IMR-90 (cell line): ENCODE data around the gene OR52E8. TPM values are rescaled to one million over a fixed set of nuclear protein-coding genes. Genes with fewer than 3 reads are reported as not detected.

Experiments
- ATAC-seq: fragments of 200-7000 bp; cut with Tn5 transposase; 2 replicates; pipeline ENCODE4 v1.9.1; 2020; ENCODE audit warnings: low read depth, mild to moderate bottlenecking, moderate library complexity
- BruUV-seq: library from RNA; stranded (reverse); fragments of 400-500 nt; replicated peaks from 2 replicates; lab custom pipeline; 2021; lab: Mats Ljungman, UMichigan
- CTCF ChIA-PET: fragments of 300-600 bp; formaldehyde crosslinking; extraction: SDS; loops from one replicate; lab custom pipeline; 2021; ENCODE audit warnings: antibody characterized with exemption; lab: Yijun Ruan, JAX
- POLR2A ChIA-PET: fragments of 300-600 bp; sonication (Branson Sonifier 250); formaldehyde crosslinking; loops from one replicate; lab custom pipeline; 2022; ENCODE audit warnings: antibody characterized with exemption; ENCODE audit not compliant: unreplicated experiment; lab: Charles Lee
- DNase-seq: peaks from one replicate; pipeline ENCODE4 v3.0.0; 2013
- H2AFZ ChIP-seq: replicated peaks from 2 replicates; pipeline ENCODE3; 2013; ENCODE audit warnings: low read length, mild to moderate bottlenecking; ENCODE audit not compliant: poor library complexity
- H2AK5ac ChIP-seq: 2 replicates; pipeline ENCODE4 v1.6.1; 2013; ENCODE audit warnings: low read depth, low read length, inconsistent platforms
- H2AK9ac ChIP-seq: replicated peaks from 2 replicates; pipeline ENCODE3; 2013; ENCODE audit warnings: mild to moderate bottlenecking, low read depth, low read length, moderate library complexity; ENCODE audit not compliant: poor library complexity
- H2BK120ac ChIP-seq: 2 replicates; pipeline ENCODE4 v1.6.1; 2013; ENCODE audit warnings: low read depth, low read length, inconsistent platforms
- H2BK15ac ChIP-seq: 3 replicates; pipeline ENCODE4 v1.6.1; 2013; ENCODE audit warnings: low read depth, low read length, inconsistent platforms
- H2BK20ac ChIP-seq: 2 replicates; pipeline ENCODE4 v1.6.1; 2013; ENCODE audit warnings: low read depth, mild to moderate bottlenecking, inconsistent platforms, low read length, moderate library complexity
- H2BK5ac ChIP-seq: 2 replicates; pipeline ENCODE4 v1.6.1; 2013; ENCODE audit warnings: mild to moderate bottlenecking, low read depth, low read length, inconsistent platforms; ENCODE audit not compliant: poor library complexity, severe bottlenecking
- H3K14ac ChIP-seq: replicated peaks from 2 replicates; pipeline ENCODE4 v1.6.1; 2013; ENCODE audit warnings: low read depth, low read length, inconsistent platforms
- H3K18ac ChIP-seq: 2 replicates; pipeline ENCODE4 v1.6.1; 2013; ENCODE audit warnings: low read depth, low read length, control low read depth
- H3K23ac ChIP-seq: 2 replicates; pipeline ENCODE4 v1.6.1; 2013; ENCODE audit warnings: low read depth, low read length, inconsistent platforms
- H3K27ac ChIP-seq: 2 replicates; pipeline ENCODE4 v1.5.1; 2013; ENCODE audit warnings: mild to moderate bottlenecking, control low read depth, low read length; ENCODE audit not compliant: insufficient read depth
- H3K27me3 ChIP-seq: 2 replicates; pipeline ENCODE4 v1.6.1; 2013; ENCODE audit warnings: low read length; ENCODE audit not compliant: control insufficient read depth, insufficient read depth
- H3K36me3 ChIP-seq: 2 replicates; pipeline ENCODE4 v1.6.1; 2013; ENCODE audit warnings: low read length, mixed read lengths; ENCODE audit not compliant: control insufficient read depth, insufficient read depth
- H3K4ac ChIP-seq: 2 replicates; pipeline ENCODE4 v1.6.1; 2013; ENCODE audit warnings: low read depth, low read length, inconsistent platforms
- H3K4me1 ChIP-seq: 2 replicates; pipeline ENCODE4 v1.6.1; 2013; ENCODE audit warnings: low read length, mixed read lengths; ENCODE audit not compliant: control insufficient read depth, insufficient read depth
- H3K4me2 ChIP-seq: 2 replicates; pipeline ENCODE4 v1.6.1; 2013; ENCODE audit warnings: low read depth, mild to moderate bottlenecking, control low read depth, low read length, moderate library complexity
- H3K4me3 ChIP-seq: 2 replicates; pipeline ENCODE4 v1.5.1; 2013; ENCODE audit warnings: low read depth, mild to moderate bottlenecking, control low read depth, low read length, moderate library complexity; ENCODE audit not compliant: insufficient read depth
- H3K56ac ChIP-seq: 2 replicates; pipeline ENCODE4 v1.6.1; 2013; ENCODE audit warnings: low read length, inconsistent platforms; ENCODE audit not compliant: insufficient read depth; ENCODE audit errors: extremely low read depth
- H3K79me1 ChIP-seq, 2 experiments: 2 replicates each; pipeline ENCODE4 v1.6.1; 2013; ENCODE audit warnings: low read length in 2 of 2, inconsistent platforms in 1 of 2, low read depth in 1 of 2
- H3K9ac ChIP-seq: 2 replicates; pipeline ENCODE4 v1.6.1; 2013; ENCODE audit warnings: low read depth, low read length, control low read depth
- H3K9me1 ChIP-seq: 2 replicates; pipeline ENCODE4 v1.6.1; 2013; ENCODE audit warnings: low read length, inconsistent platforms; ENCODE audit not compliant: insufficient read depth
- H3K9me3 ChIP-seq: 2 replicates; pipeline ENCODE4 v1.6.1; 2013; ENCODE audit warnings: low read length; ENCODE audit not compliant: control insufficient read depth, insufficient read depth
- H4K20me1 ChIP-seq: 2 replicates; pipeline ENCODE4 v1.6.1; 2013; ENCODE audit warnings: low read length, inconsistent platforms; ENCODE audit not compliant: insufficient read depth
- H4K5ac ChIP-seq: 2 replicates; pipeline ENCODE4 v1.6.1; 2013; ENCODE audit warnings: mild to moderate bottlenecking, low read depth, low read length, control low read depth
- H4K8ac ChIP-seq, 2 experiments: 2 replicates each; pipeline ENCODE4 v1.6.1; 2013; ENCODE audit warnings: low read depth in 2 of 2, low read length in 2 of 2, control low read depth in 1 of 2, inconsistent platforms in 1 of 2
- H4K91ac ChIP-seq: 2 replicates; pipeline ENCODE4 v1.6.1; 2013; ENCODE audit warnings: low read depth, low read length, inconsistent platforms; ENCODE audit not compliant: insufficient read depth
- BHLHE40 ChIP-seq: fragments of 150-350 bp; IDR thresholded peaks from 2 replicates; pipeline ENCODE4 v1.6.1; 2016; ENCODE audit warnings: mild to moderate bottlenecking, low read depth, low read length
- CEBPB ChIP-seq: IDR thresholded peaks from 2 replicates; pipeline ENCODE4 v1.6.1; 2012; ENCODE audit warnings: low read depth, low read length, improper control_type of control experiment
- CHD1 ChIP-seq: IDR thresholded peaks from 2 replicates; pipeline ENCODE4 v1.6.1; 2012; ENCODE audit warnings: low read depth, low read length, improper control_type of control experiment
- ELK1 ChIP-seq: fragments of 150-350 bp; IDR thresholded peaks from 2 replicates; pipeline ENCODE4 v1.6.1; 2016; ENCODE audit warnings: low read depth, mild to moderate bottlenecking, low read length, moderate library complexity, borderline replicate concordance
- MAFK ChIP-seq: IDR thresholded peaks from 2 replicates; pipeline ENCODE4 v1.6.1; 2012; ENCODE audit warnings: low read depth, low read length, improper control_type of control experiment
- MAZ ChIP-seq: IDR thresholded peaks from 2 replicates; pipeline ENCODE4 v1.6.1; 2012; ENCODE audit warnings: low read depth, mild to moderate bottlenecking, low read length, improper control_type of control experiment, moderate library complexity, borderline replicate concordance
- MXI1 ChIP-seq: IDR thresholded peaks from 2 replicates; pipeline ENCODE4 v1.6.1; 2012; ENCODE audit warnings: low read depth, mild to moderate bottlenecking, low read length, moderate library complexity, borderline replicate concordance
- POLR2A ChIP-seq: IDR thresholded peaks from 2 replicates; pipeline ENCODE4 v1.6.1; 2012; ENCODE audit warnings: mild to moderate bottlenecking, low read depth, low read length
- RCOR1 ChIP-seq: IDR thresholded peaks from 2 replicates; pipeline ENCODE4 v1.6.1; 2012; ENCODE audit warnings: mild to moderate bottlenecking, low read length, improper control_type of control experiment; ENCODE audit not compliant: insufficient replicate concordance
- RFX5 ChIP-seq: IDR thresholded peaks from 2 replicates; pipeline ENCODE4 v1.8.0; 2012; ENCODE audit warnings: low read depth, mild to moderate bottlenecking, low read length, moderate library complexity
- SMC3 ChIP-seq: fragments of 150-350 bp; IDR thresholded peaks from 2 replicates; pipeline ENCODE4 v1.6.1; 2016; ENCODE audit warnings: low read depth, mild to moderate bottlenecking, antibody characterized with exemption, low read length, moderate library complexity
- dilution Hi-C: fragments of 300-500 bp; cut with HindIII; formaldehyde crosslinking; loops from one replicate; pipeline ENCODE4 v1.14.3; 2018; ENCODE audit warnings: low sequenced_read_pairs; ENCODE audit not compliant: unreplicated experiment
- in situ Hi-C: fragments of 300-500 bp; cut with MboI; formaldehyde crosslinking; loops from 3 replicates; pipeline ENCODE4 v1.14.3; 2019; ENCODE audit warnings: low sequenced_read_pairs, inconsistent platforms, mixed read lengths
- intact Hi-C: fragments of 100-400 bp; cut with micrococcal nuclease; formaldehyde crosslinking; loops from 2 replicates; pipeline ENCODE4 v1.10.0; 2022
- polyA plus RNA-seq, 3 experiments: library from polyadenylated mRNA; depleted of rRNA; stranded (reverse); fragments of >200 nt; gene quantifications; 2 replicates each; pipeline ENCODE4 v1.2.3, GENCODE V29; 2012; ENCODE audit warnings: low replicate concordance in 1 of 3
- total RNA-seq: library from RNA; depleted of rRNA; stranded (reverse); fragments of >200 nt; gene quantifications from 2 replicates; pipeline ENCODE4 v1.2.3, GENCODE V29; 2012
- TF ChIP-seq, protein P1 (sequence below): conservative IDR thresholded peaks from 2 replicates; pipeline ENCODE4 v1.5.1; 2012; ENCODE audit warnings: mild to moderate bottlenecking, low read depth, low read length, improper control_type of control experiment
- TF ChIP-seq, protein P2 (sequence below): fragments of 150-350 bp; IDR thresholded peaks from 2 replicates; pipeline ENCODE4 v1.6.1; 2017; ENCODE audit warnings: mild to moderate bottlenecking, antibody characterized with exemption, low read length, low read depth

OR52E8 gene
- total and polyA plus RNA-seq, 2 of the 4 experiments (the other 2 are of a cell fraction), result not detected

- in situ Hi-C loops (no loop called here), intact Hi-C loops (no loop called here), dilution Hi-C loops (no loop called here)
- Histone ChIP-seq H2BK20ac (no peak overlapping the region), H3K9ac (no peak overlapping the region), H3K56ac (no peak overlapping the region), H4K91ac (no peak overlapping the region), H3K9me3 (no peaks in the 10 kb centered on the region; the same call in 1 of the 2 replicates), H3K36me3 (no peaks in the 10 kb centered on the region), H2BK15ac (no peak overlapping the region), H3K79me1 (no peaks in the 10 kb centered on the region), H3K4me2 (no peak overlapping the region), H2BK5ac (no peak overlapping the region), H3K4ac (no peak overlapping the region), H2AFZ (no peak overlapping the region), H3K14ac (no peak overlapping the region), H3K23ac (no peak overlapping the region), H4K8ac (no peak overlapping the region), H3K27ac (no peak overlapping the region), H3K4me3 (no peak overlapping the region), H4K5ac (no peak overlapping the region), H3K18ac (no peak overlapping the region), H3K4me1 (no peaks in the 10 kb centered on the region), H3K9me1 (no peaks in the 10 kb centered on the region), H4K20me1 (no peaks in the 10 kb centered on the region), H3K27me3 (no peaks in the 10 kb centered on the region), H2BK120ac (no peak overlapping the region), H2AK5ac (no peak overlapping the region), H2AK9ac (no peak overlapping the region)
- ChIA-PET CTCF (no interaction called here), POLR2A (no interaction called here)
- no peak for DNase-seq
- BruUV-seq, result no TSS peak
- ATAC-seq, result no peak
- no peak for TF ChIP-seq SMC3
- TF ChIP-seq RFX5, result no peak
- no peak for TF ChIP-seq CHD1
- TF ChIP-seq MAZ, result no peak
- no peak for TF ChIP-seq BHLHE40
- TF ChIP-seq MAFK, result no peak
- TF ChIP-seq CEBPB, result no peak
- TF ChIP-seq, protein P1, sequence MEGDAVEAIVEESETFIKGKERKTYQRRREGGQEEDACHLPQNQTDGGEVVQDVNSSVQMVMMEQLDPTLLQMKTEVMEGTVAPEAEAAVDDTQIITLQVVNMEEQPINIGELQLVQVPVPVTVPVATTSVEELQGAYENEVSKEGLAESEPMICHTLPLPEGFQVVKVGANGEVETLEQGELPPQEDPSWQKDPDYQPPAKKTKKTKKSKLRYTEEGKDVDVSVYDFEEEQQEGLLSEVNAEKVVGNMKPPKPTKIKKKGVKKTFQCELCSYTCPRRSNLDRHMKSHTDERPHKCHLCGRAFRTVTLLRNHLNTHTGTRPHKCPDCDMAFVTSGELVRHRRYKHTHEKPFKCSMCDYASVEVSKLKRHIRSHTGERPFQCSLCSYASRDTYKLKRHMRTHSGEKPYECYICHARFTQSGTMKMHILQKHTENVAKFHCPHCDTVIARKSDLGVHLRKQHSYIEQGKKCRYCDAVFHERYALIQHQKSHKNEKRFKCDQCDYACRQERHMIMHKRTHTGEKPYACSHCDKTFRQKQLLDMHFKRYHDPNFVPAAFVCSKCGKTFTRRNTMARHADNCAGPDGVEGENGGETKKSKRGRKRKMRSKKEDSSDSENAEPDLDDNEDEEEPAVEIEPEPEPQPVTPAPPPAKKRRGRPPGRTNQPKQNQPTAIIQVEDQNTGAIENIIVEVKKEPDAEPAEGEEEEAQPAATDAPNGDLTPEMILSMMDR, result no peak
- no peak for TF ChIP-seq POLR2A
- TF ChIP-seq, protein P2, sequence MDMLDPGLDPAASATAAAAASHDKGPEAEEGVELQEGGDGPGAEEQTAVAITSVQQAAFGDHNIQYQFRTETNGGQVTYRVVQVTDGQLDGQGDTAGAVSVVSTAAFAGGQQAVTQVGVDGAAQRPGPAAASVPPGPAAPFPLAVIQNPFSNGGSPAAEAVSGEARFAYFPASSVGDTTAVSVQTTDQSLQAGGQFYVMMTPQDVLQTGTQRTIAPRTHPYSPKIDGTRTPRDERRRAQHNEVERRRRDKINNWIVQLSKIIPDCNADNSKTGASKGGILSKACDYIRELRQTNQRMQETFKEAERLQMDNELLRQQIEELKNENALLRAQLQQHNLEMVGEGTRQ, result no peak
- TF ChIP-seq MXI1, result no peak
- no peak for TF ChIP-seq ELK1
- TF ChIP-seq RCOR1, result no peak
Observed at GRCh38 chr11:5847711-5848110, 9.8 kb downstream of the OR52E8 start.
